HG02981 (cell line): ENCODE measurements around the gene B4GAT1.
"Not testable (repeated sequence)": the region's sequence is repeated elsewhere in the genome, so short reads cannot be mapped to it uniquely, and the experiment has no call there.

Experiments
- ATAC-seq: cut with Tn5 transposase; IDR thresholded peaks from one replicate; pipeline ENCODE4 v1.9.1; 2021; ENCODE audit warnings: mild to moderate bottlenecking, moderate library complexity; ENCODE audit not compliant: unreplicated experiment

B4GAT1 gene

GRCh38 chr11:66363805-66364535 lies 16.5 kb upstream of the B4GAT1 start:
- ATAC-seq = no peak

GRCh38 chr11:66363187-66363601 lies 15.8 kb upstream of the B4GAT1 start:
- no peak for ATAC-seq

GRCh38 chr11:66362481-66363147 lies 15.2 kb upstream of the B4GAT1 start:
- ATAC-seq = no peak

GRCh38 chr11:66361502-66361941 lies 14.1 kb upstream of the B4GAT1 start:
- ATAC-seq = no peak

GRCh38 chr11:66360406-66361073 lies 13.1 kb upstream of the B4GAT1 start:
- no peak for ATAC-seq

GRCh38 chr11:66359662-66360087 lies 12.2 kb upstream of the B4GAT1 start:
- no peak for ATAC-seq

GRCh38 chr11:66350560-66351235 lies 3.3 kb upstream of the B4GAT1 start:
- ATAC-seq = not testable (repeated sequence)

- ATAC-seq = no peak
Observed at GRCh38 chr11:66349084-66349386, 1.6 kb upstream of the B4GAT1 start.

- no peak for ATAC-seq
Observed at GRCh38 chr11:66346476-66347424, 679 bp downstream of the B4GAT1 start.

- no peak for ATAC-seq
Observed at GRCh38 chr11:66345316-66345649, 2.1 kb downstream of the B4GAT1 start.

- peak; percentile 55 for ATAC-seq
Observed at GRCh38 chr11:66344550-66345315, 2.7 kb downstream of the B4GAT1 start, which contains the start of gene BRMS1. TSS of gene BRMS1 (minus strand) at chr11:66345104. CDS start at chr11:66342234, 2,870 bp downstream.

GRCh38 chr11:66343176-66343575 lies 4.3 kb downstream of the B4GAT1 start:
- no peak for ATAC-seq

GRCh38 chr11:66341502-66342126 lies 5.8 kb downstream of the B4GAT1 start:
- no peak for ATAC-seq

- ATAC-seq = no peak
Observed at GRCh38 chr11:66340596-66341501, 6.6 kb downstream of the B4GAT1 start.

GRCh38 chr11:66339686-66340483 lies 7.5 kb downstream of the B4GAT1 start:
- no peak for ATAC-seq

- no peak for ATAC-seq
Observed at GRCh38 chr11:66339162-66339675, 8.2 kb downstream of the B4GAT1 start.
